ENCODE measurements around the gene AGRN. TPM values are rescaled to one million over a fixed set of nuclear protein-coding genes. Genes with fewer than 3 reads are reported as not detected.
"Not testable (repeated sequence)": the region's sequence is repeated elsewhere in the genome, so short reads cannot be mapped to it uniquely, and the experiment has no call there.

The AGRN gene
- total RNA-seq, 1 experiment from 2014 or later = 446 TPM

DNA sequence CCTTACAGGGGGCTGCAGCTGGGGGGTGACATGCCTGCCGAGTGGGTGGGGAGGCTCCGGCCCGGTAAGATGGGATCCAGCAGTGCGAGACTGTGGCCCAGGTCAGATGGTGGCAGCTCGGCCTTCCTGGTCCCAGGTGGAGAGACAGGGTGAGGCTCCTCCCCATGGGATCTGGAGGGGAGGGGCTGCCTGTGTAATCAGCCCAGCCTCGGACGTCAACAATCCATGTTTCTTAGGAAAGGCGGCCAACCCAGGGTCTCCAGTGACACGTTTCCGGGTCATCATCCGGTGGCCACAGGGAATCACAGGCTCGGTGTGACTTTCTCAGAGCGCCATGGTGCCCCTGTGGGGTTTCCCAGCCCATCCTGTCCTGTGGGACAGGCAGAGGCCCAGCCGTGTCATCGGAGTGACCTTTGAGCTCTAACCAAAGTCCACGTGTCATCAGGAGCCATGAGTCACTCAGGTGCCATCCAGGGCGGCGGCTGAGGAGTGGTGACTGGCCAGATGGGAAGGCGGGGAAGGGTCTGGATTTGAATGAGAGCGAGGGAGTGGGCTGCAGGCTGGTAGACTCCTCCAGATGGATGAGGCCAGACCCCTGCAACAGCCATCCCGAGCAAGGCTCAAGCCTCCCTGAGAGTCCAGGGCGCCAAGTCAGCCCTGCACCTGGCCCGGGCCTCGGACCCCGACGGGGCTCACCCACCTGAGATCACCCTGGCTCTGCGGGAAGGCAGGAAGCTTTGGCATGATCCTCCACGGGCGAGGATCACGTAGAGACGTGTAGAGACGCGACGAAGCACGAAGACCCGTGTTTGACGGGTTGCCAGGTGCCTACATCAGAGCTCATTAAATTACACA, 13.4 kb upstream of the AGRN start:
- peak; percentile 51 for DNase-seq
- Mint-ChIP-seq H3K4me3 (ENCODE audit: low read depth, unreplicated experiment) (peak overlapping the region; percentile 49), H3K27me3 (ENCODE audit: unreplicated experiment) (no peaks in the 10 kb centered on the region), H3K9me3 (ENCODE audit: low read depth, unreplicated experiment) (no peaks in the 10 kb centered on the region), H3K4me1 (ENCODE audit: low read depth, unreplicated experiment) (peaks cover 22% of the 10 kb centered on the region), H3K36me3 (ENCODE audit: insufficient read depth, unreplicated experiment) (peaks cover 25% of the 10 kb centered on the region), H3K27ac (ENCODE audit: unreplicated experiment) (peak overlapping the region; percentile 44)
- no TSS peak for BruUV-seq (replicated peaks)
- TF ChIP-seq, protein P1, sequence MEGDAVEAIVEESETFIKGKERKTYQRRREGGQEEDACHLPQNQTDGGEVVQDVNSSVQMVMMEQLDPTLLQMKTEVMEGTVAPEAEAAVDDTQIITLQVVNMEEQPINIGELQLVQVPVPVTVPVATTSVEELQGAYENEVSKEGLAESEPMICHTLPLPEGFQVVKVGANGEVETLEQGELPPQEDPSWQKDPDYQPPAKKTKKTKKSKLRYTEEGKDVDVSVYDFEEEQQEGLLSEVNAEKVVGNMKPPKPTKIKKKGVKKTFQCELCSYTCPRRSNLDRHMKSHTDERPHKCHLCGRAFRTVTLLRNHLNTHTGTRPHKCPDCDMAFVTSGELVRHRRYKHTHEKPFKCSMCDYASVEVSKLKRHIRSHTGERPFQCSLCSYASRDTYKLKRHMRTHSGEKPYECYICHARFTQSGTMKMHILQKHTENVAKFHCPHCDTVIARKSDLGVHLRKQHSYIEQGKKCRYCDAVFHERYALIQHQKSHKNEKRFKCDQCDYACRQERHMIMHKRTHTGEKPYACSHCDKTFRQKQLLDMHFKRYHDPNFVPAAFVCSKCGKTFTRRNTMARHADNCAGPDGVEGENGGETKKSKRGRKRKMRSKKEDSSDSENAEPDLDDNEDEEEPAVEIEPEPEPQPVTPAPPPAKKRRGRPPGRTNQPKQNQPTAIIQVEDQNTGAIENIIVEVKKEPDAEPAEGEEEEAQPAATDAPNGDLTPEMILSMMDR (IDR thresholded peaks at IDR 0.05; ENCODE audit: unreplicated experiment) = no peak
- CTCF ChIA-PET = interaction anchor here (0.9 kb wide), 1 partner anchor 58 kb away, joined by 3 read pairs; no protein-coding TSS in a partner anchor
- intact Hi-C loops (cut with micrococcal nuclease; ENCODE audit: unreplicated experiment) = no loop called here

DNA sequence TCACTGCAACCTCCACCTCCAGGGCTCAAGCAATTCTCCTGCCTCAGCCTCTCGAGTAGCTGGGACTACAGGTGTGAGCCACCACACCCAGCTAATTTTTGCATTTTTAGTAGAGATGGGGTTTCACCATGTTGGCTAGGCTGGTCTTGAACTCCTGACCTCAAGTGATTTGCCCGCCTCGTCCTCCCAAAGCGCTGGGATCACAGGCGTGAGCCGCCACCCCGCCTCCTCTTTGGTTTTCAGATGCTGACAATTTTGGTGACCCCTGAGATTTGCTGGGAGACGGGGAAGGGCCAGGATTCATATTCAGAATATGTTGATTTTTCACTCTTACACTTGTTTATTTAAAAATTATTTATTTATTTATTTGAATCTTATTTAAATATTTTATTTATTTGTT, 9.8 kb upstream of the AGRN start:
- H3K9me3 Mint-ChIP-seq (ENCODE audit: low read depth, unreplicated experiment); BruUV-seq (replicated peaks); H3K4me3 Mint-ChIP-seq (ENCODE audit: low read depth, unreplicated experiment); intact Hi-C loops (cut with micrococcal nuclease; ENCODE audit: unreplicated experiment); DNase-seq; H3K27ac Mint-ChIP-seq (ENCODE audit: unreplicated experiment); H3K27me3 Mint-ChIP-seq (ENCODE audit: unreplicated experiment): not testable (repeated sequence)
- peaks cover 29% of the 10 kb centered on the region for H3K36me3 Mint-ChIP-seq (ENCODE audit: insufficient read depth, unreplicated experiment)
- peaks cover 28% of the 10 kb centered on the region for H3K4me1 Mint-ChIP-seq (ENCODE audit: low read depth, unreplicated experiment)
- CTCF ChIA-PET = interaction anchor here (0.7 kb wide), 1 partner anchor 105 kb away, joined by 3 read pairs; no protein-coding TSS in a partner anchor

DNA sequence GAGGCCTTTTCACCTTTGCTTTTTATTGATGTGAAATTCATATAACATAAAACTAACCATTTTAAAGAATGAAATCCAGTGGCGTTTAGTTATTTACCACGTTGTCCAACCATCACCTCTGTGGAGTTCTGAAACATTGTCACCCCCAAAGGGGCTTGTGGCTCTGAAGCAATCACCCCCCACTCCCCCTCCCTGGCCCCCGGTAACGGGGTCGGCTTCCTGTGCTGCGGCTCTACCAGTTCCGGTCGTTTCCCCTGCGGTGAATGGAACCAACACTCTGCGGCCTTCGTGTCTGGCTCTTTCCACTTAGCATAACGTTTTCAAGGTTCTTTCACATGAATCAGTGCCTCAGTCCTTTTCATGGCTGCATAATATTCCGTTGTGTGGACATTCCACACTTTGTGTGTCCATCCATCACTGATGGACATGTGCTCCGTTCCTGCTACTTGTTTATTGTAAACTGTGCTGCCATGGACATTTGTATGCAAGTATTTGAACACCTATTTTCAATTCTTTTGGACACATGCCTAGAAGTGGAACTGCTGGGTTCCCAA, 8.4 kb upstream of the AGRN start:
- Mint-ChIP-seq H3K4me1 (ENCODE audit: low read depth, unreplicated experiment) (peaks cover 19% of the 10 kb centered on the region), H3K9me3 (ENCODE audit: low read depth, unreplicated experiment) (no peaks in the 10 kb centered on the region), H3K4me3 (ENCODE audit: low read depth, unreplicated experiment) (no peak overlapping the region), H3K27ac (ENCODE audit: unreplicated experiment) (no peak overlapping the region), H3K27me3 (ENCODE audit: unreplicated experiment) (no peaks in the 10 kb centered on the region), H3K36me3 (ENCODE audit: insufficient read depth, unreplicated experiment) (peaks cover 22% of the 10 kb centered on the region)
- BruUV-seq (replicated peaks) = no TSS peak
- DNase-seq = no peak
- intact Hi-C loops (cut with micrococcal nuclease; ENCODE audit: unreplicated experiment) = no loop called here
- TF ChIP-seq, protein P1 (IDR thresholded peaks at IDR 0.05; ENCODE audit: unreplicated experiment) = no peak
- CTCF ChIA-PET = no interaction called here

DNA sequence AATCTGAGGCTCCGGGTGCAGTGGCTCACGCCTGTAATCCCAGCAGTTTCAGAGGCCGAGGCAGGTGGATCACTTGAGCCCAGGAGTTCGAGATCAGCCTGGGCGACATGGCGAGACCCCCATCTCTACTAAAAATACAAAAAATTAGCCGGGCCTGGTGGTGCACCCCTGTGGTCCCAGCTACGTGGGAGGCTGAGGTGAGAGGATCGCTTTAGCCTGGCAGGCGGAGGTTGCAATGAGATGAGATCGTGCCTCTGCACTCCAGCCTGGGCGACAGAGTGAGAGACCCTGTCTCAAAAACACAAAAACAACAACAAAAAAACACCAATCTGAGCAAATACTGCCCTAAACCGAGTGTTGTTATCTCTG, 7.2 kb upstream of the AGRN start:
- Mint-ChIP-seq H3K4me1 (ENCODE audit: low read depth, unreplicated experiment) (peaks cover 15% of the 10 kb centered on the region), H3K27ac (ENCODE audit: unreplicated experiment) (peak overlapping the region; percentile 93), H3K36me3 (ENCODE audit: insufficient read depth, unreplicated experiment) (peaks cover 18% of the 10 kb centered on the region), H3K4me3 (ENCODE audit: low read depth, unreplicated experiment) (peak overlapping the region; percentile 90)
- intact Hi-C loops (cut with micrococcal nuclease; ENCODE audit: unreplicated experiment); DNase-seq; H3K27me3 Mint-ChIP-seq (ENCODE audit: unreplicated experiment); H3K9me3 Mint-ChIP-seq (ENCODE audit: low read depth, unreplicated experiment): not testable (repeated sequence)
- BruUV-seq (replicated peaks) = TSS peak; percentile 95
- CTCF ChIA-PET = interaction anchor here (0.6 to 0.7 kb wide), 2 partner anchors 16 to 47 kb away, joined by 3 read pairs; no protein-coding TSS in a partner anchor

DNA sequence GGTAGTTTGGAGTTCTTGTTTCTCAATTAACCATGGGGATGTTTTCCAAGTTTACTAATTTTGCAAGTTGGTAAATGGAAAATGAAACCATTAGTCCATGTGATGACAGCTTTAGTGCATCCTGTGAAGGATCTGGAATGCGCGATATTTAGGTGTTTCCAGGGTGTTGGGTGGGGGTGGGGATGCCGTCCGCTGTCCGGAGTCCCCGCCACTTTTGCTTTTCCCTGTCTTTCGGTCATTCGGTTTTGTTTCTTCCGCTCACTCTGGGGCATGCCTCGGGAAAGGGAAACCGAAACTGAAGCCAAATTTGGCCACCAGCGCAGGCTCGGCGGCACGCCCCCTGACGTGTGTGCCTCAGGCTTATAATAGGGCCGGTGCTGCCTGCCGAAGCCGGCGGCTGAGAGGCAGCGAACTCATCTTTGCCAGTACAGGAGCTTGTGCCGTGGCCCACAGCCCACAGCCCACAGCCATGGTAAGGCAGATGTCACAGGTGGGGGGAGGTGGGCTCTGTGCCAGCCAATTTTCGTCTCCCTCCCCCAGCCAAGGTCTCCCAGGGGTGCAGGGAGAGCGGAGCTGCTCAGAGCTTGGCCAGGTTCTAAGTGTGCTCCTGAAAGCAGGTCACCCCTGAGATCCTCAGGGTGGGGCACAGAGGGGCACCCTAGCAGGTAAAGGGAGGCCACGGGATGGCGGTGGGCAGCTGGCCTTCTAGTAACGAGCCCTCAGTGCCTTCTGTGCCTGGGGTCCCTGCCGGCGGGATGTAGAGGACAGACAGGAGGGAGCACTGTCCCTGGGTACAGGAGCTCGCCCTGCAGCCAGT, 6.6 kb upstream of the AGRN start, which contains the start of gene ISG15:
Gene ISG15, plus strand, starts transcription at position 393 of the 817 bp plus-strand sequence. Its CDS starts 77 bp downstream, at position 470.
- TF ChIP-seq, protein P1 (IDR thresholded peaks at IDR 0.05; ENCODE audit: unreplicated experiment) = no peak
- H3K9me3 Mint-ChIP-seq (ENCODE audit: low read depth, unreplicated experiment) = no peaks in the 10 kb centered on the region
- no peaks in the 10 kb centered on the region for H3K27me3 Mint-ChIP-seq (ENCODE audit: unreplicated experiment)
- peak; percentile 87 for DNase-seq
- peak within 1 kb of the TSS; percentile 90 for H3K4me3 Mint-ChIP-seq (ENCODE audit: low read depth, unreplicated experiment)
- peaks cover 18% of the 10 kb centered on the region for H3K36me3 Mint-ChIP-seq (ENCODE audit: insufficient read depth, unreplicated experiment)
- no TSS peak for BruUV-seq (replicated peaks)
- CTCF ChIA-PET = interaction anchor here (0.6 to 1.6 kb wide), 4 partner anchors 17 to 61 kb away, joined by 3 to 5 read pairs (median 4); partner anchors contain the start of gene RNF223
- H3K27ac Mint-ChIP-seq (ENCODE audit: unreplicated experiment) = peak within 1 kb of the TSS; percentile 93
- intact Hi-C loops (cut with micrococcal nuclease; ENCODE audit: unreplicated experiment) = no loop called here
- H3K4me1 Mint-ChIP-seq (ENCODE audit: low read depth, unreplicated experiment) = peaks cover 15% of the 10 kb centered on the region
